Lung (tissue), 12 donors: ENCODE data around the gene STX18. TPM values are rescaled to one million over a fixed set of nuclear protein-coding genes. Genes with fewer than 3 reads are reported as not detected.

Experiments used
- ATAC-seq: fragments of 200-7000 bp; cut with Tn5 transposase; one replicate; pipeline ENCODE4 v1.9.1; 2020; ENCODE audit warnings: moderate number of reproducible peaks; ENCODE audit not compliant: insufficient read depth, low FRiP score
- DNase-seq, 3 donors: peaks; one replicate each; pipeline ENCODE4 v3.0.0-alpha.2; 2013 to 2017
- H3K27ac ChIP-seq, 2 donors: one replicate each; pipeline ENCODE4 v1.5.1; 2013; ENCODE audit warnings: mild to moderate bottlenecking in 2 of 2, moderate library complexity in 2 of 2, control low read depth in 1 of 2, inconsistent platforms in 1 of 2, low read depth in 1 of 2, low read length in 1 of 2
- H3K27me3 ChIP-seq, 3 donors: one replicate each; pipeline ENCODE4 v1.5.1; 2013; ENCODE audit warnings: low read length in 2 of 3; ENCODE audit not compliant: control insufficient read depth in 3 of 3, insufficient read depth in 3 of 3
- H3K36me3 ChIP-seq, 4 donors: one replicate each; pipeline ENCODE4 v1.5.1; 2013; ENCODE audit warnings: low read length in 4 of 4, mild to moderate bottlenecking in 1 of 4, moderate library complexity in 1 of 4; ENCODE audit not compliant: control insufficient read depth in 4 of 4, insufficient read depth in 4 of 4
- H3K4me1 ChIP-seq, 5 donors: one replicate each; pipeline ENCODE4 v1.5.1; 2013; ENCODE audit warnings: low read length in 5 of 5, mild to moderate bottlenecking in 2 of 5, moderate library complexity in 1 of 5; ENCODE audit not compliant: control insufficient read depth in 5 of 5, insufficient read depth in 5 of 5
- H3K4me3 ChIP-seq: one replicate; pipeline ENCODE4 v1.5.1; 2013; ENCODE audit warnings: mild to moderate bottlenecking, control low read depth, moderate library complexity
- H3K9ac ChIP-seq, 2 donors: one replicate each; pipeline ENCODE4 v1.5.1; 2013; ENCODE audit warnings: low read length in 2 of 2, control low read depth in 1 of 2; ENCODE audit not compliant: insufficient read depth in 1 of 2
- H3K9me3 ChIP-seq, 4 donors: one replicate each; pipeline ENCODE4 v1.5.1; 2013; ENCODE audit warnings: low read length in 3 of 4, mild to moderate bottlenecking in 1 of 4, moderate library complexity in 1 of 4; ENCODE audit not compliant: control insufficient read depth in 4 of 4, insufficient read depth in 3 of 4
- CTCF ChIP-seq: IDR thresholded peaks from 2 replicates; pipeline ENCODE4 v1.5.1; 2012; ENCODE audit warnings: mild to moderate bottlenecking; ENCODE audit errors: control extremely low read depth, extremely low read depth
- WGBS, 2 donors: extraction: QIAGEN DNeasy Blood & Tissue Kit; methylation state at CpG; one replicate each; pipeline ENCODE4 v1.1.7; 2013; 5-methylcytosine and 5-hydroxymethylcytosine counted together
- polyA plus RNA-seq, 2 donors: library from polyadenylated mRNA; stranded (reverse); fragments of 200-250 nt; gene quantifications; one replicate each; pipeline ENCODE4 v1.2.1, GENCODE V29; 2013
- total RNA-seq, 2 donors: library from RNA; depleted of rRNA in 1 of 2; stranded (reverse); fragments of >200 nt in 1 of 2; gene quantifications; one replicate each; pipeline ENCODE4 v1.2.1, GENCODE V29; 2014 to 2021
- donor health status: control.
- donor health status: control.
- donor health status: Bipolar disorder and iron deficiency.
- donor health status: healthy.
- donor health status: DM: yes; HTN: yes; CAD: no.

Gene STX18
- total and polyA plus RNA-seq, 4 donors: 16.2 to 34.1 (median 24.8) TPM

GRCh38 chr4:4532371-4533154 lies 9.3 kb downstream of the STX18 start:
- Histone ChIP-seq H3K9ac (no peak overlapping the region), H3K9me3 (no peaks in the 10 kb centered on the region), H3K27me3 (no peaks in the 10 kb centered on the region), H3K4me1 (peaks cover 0 to 8% (median 0%) of the 10 kb centered on the region in 5 donors), H3K36me3 (peaks cover 0 to 2% (median under 1%) of the 10 kb centered on the region in 4 donors), H3K4me3 (no peak overlapping the region), H3K27ac (no peak overlapping the region)
- DNase-seq (no peak), ATAC-seq (no peak)
- TF ChIP-seq CTCF: no peak
- 95 to 96% methylated on average over 3 of the region's 3 CpGs for WGBS, 2 donors

DNA sequence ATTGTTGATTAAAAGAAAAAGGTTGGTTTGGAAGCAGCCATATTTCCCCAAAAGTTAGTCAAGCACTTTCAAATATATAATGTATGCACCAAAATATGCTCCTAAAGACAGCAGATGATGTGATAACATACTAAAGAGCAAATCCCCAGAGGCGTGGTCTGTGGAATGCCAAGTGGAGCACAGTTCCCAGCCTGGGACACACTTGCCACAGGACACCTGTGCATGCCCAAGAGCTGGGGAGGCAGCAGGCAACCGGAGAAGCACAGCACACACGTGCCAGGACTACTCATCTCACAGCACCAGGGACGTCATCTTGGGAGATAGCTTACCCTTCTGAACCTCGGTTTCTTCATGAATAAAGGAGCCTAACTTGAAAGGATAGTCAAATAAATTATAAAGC lies 12.5 kb downstream of the STX18 start:
- 91 to 95% methylated on average over 5 of the region's 5 CpGs for WGBS, 2 donors
- Histone ChIP-seq H3K36me3 (peaks cover 0 to 5% (median under 1%) of the 10 kb centered on the region in 4 donors), H3K9me3 (no peaks in the 10 kb centered on the region), H3K27me3 (no peaks in the 10 kb centered on the region), H3K9ac (no peak overlapping the region), H3K27ac (no peak overlapping the region), H3K4me1 (peaks cover 0 to 2% (median 0%) of the 10 kb centered on the region in 5 donors), H3K4me3 (no peak overlapping the region)
- DNase-seq: no peak
- no peak for TF ChIP-seq CTCF
- no peak for ATAC-seq

GRCh38 chr4:4526401-4526800 lies 15.4 kb downstream of the STX18 start:
- no peak overlapping the region for H3K27ac ChIP-seq
- H3K4me3 ChIP-seq: no peak overlapping the region
- H3K9ac ChIP-seq: no peak overlapping the region
- H3K4me1 ChIP-seq: peaks cover 0 to 5% (median 0%) of the 10 kb centered on the region in 5 donors
- peaks cover 0 to 5% (median under 1%) of the 10 kb centered on the region in 4 donors for H3K36me3 ChIP-seq
- TF ChIP-seq CTCF: no peak
- no peak for DNase-seq
- no peaks in the 10 kb centered on the region for H3K9me3 ChIP-seq
- ATAC-seq: no peak
- WGBS, 2 donors: 77 to 88% methylated on average over 6 of the region's 6 CpGs
- no peaks in the 10 kb centered on the region for H3K27me3 ChIP-seq
